ENCODE results near the gene B4GALT2.
A peak's percentile ranks its signal among the peaks of the same experiment; 100 is the strongest.

The B4GALT2 gene

GRCh38 chr1:43969746-43970466 lies 9.1 kb upstream of the B4GALT2 start, which contains the start of gene DPH2:
Gene DPH2 (plus strand): TSS chr1:43970010. CDS start chr1:43970176, 166 bp downstream.
- DNase-seq (ENCODE audit: low read depth): peak; percentile 93

GRCh38 chr1:43970502-43970901 lies 8.5 kb upstream of the B4GALT2 start:
- DNase-seq (ENCODE audit: low read depth): no peak

- no peak for DNase-seq (ENCODE audit: low read depth)
Measured at GRCh38 chr1:43970911-43971310, 8.1 kb upstream of the B4GALT2 start.

GRCh38 chr1:43971336-43971980 lies 7.6 kb upstream of the B4GALT2 start:
- DNase-seq (ENCODE audit: low read depth): no peak

- DNase-seq (ENCODE audit: low read depth): no peak
Measured at GRCh38 chr1:43973981-43974442, 5.0 kb upstream of the B4GALT2 start.

- DNase-seq (ENCODE audit: low read depth): peak; percentile 63
Measured at GRCh38 chr1:43974443-43975248, 4.4 kb upstream of the B4GALT2 start, which contains the start of gene ATP6V0B. Gene ATP6V0B (plus strand): TSS chr1:43974960. CDS start chr1:43975041, 81 bp downstream.

GRCh38 chr1:43975249-43975961 lies 3.6 kb upstream of the B4GALT2 start:
- DNase-seq (ENCODE audit: low read depth): no peak

GRCh38 chr1:43976045-43976444 lies 3.0 kb upstream of the B4GALT2 start:
- no peak for DNase-seq (ENCODE audit: low read depth)

GRCh38 chr1:43976890-43977289 lies 2.1 kb upstream of the B4GALT2 start:
- no peak for DNase-seq (ENCODE audit: low read depth)

GRCh38 chr1:43977376-43978263 lies 1.4 kb upstream of the B4GALT2 start:
- DNase-seq (ENCODE audit: low read depth): no peak

GRCh38 chr1:43978264-43978550 lies 803 bp upstream of the B4GALT2 start:
- DNase-seq (ENCODE audit: low read depth): no peak

GRCh38 chr1:43979261-43979527 lies 184 bp downstream of the B4GALT2 start:
- DNase-seq (ENCODE audit: low read depth): no peak

GRCh38 chr1:43979528-43980254 lies 681 bp downstream of the B4GALT2 start:
- DNase-seq (ENCODE audit: low read depth): no peak

- DNase-seq (ENCODE audit: low read depth): no peak
Measured at GRCh38 chr1:43980255-43981134, 1.5 kb downstream of the B4GALT2 start.

- DNase-seq (ENCODE audit: low read depth): no peak
Measured at GRCh38 chr1:43981135-43981491, 2.1 kb downstream of the B4GALT2 start.

GRCh38 chr1:43981636-43982035 lies 2.6 kb downstream of the B4GALT2 start:
- no peak for DNase-seq (ENCODE audit: low read depth)

- no peak for DNase-seq (ENCODE audit: low read depth)
Measured at GRCh38 chr1:43982241-43982640, 3.2 kb downstream of the B4GALT2 start.

GRCh38 chr1:43982808-43983207 lies 3.8 kb downstream of the B4GALT2 start:
- no peak for DNase-seq (ENCODE audit: low read depth)

GRCh38 chr1:43983253-43983899 lies 4.4 kb downstream of the B4GALT2 start:
- DNase-seq (ENCODE audit: low read depth): no peak

Data from non-pigmented ciliary epithelial cell (primary cell).